PC-3 (cell line): ENCODE measurements around the gene GALNT18. TPM values are rescaled to one million over a fixed set of nuclear protein-coding genes. Genes with fewer than 3 reads are reported as not detected.

ENCODE experiments used
- ATAC-seq: fragments of 200-7000 bp; cut with Tn5 transposase; 2 replicates; pipeline ENCODE4 v1.9.1; 2020; ENCODE audit warnings: mild to moderate bottlenecking, moderate library complexity
- BruUV-seq: library from RNA; stranded (reverse); fragments of 400-500 nt; replicated peaks from 2 replicates; lab custom pipeline; 2021; lab: Mats Ljungman, UMichigan
- CTCF ChIA-PET: fragments of 300-600 bp; sonication (Branson Sonifier 250); formaldehyde crosslinking; loops from one replicate; lab custom pipeline; 2022; ENCODE audit warnings: antibody characterized with exemption; lab: Charles Lee
- POLR2A ChIA-PET: fragments of 300-600 bp; sonication (Branson Sonifier 250); formaldehyde crosslinking; loops from one replicate; lab custom pipeline; 2022; ENCODE audit warnings: antibody characterized with exemption; ENCODE audit not compliant: unreplicated experiment; lab: Charles Lee
- DNase-seq: peaks from one replicate; pipeline ENCODE4 v3.0.0-alpha.2; 2015
- H2AFZ ChIP-seq: fragments of 300-600 bp; sonication (generic); 2 replicates; pipeline ENCODE4 v1.6.0; 2016; ENCODE audit warnings: antibody characterized with exemption, low read length
- H3F3A ChIP-seq: fragments of 300-600 bp; sonication (generic); one replicate; pipeline ENCODE4 v1.6.0; 2017; ENCODE audit warnings: antibody characterized with exemption, low read length, control low read depth, mild to moderate bottlenecking; ENCODE audit not compliant: unreplicated experiment
- H3K27ac ChIP-seq: fragments of 300-600 bp; sonication (generic); 2 replicates; pipeline ENCODE4 v1.5.1; 2016; ENCODE audit warnings: mild to moderate bottlenecking, low read length
- H3K27me3 ChIP-seq: fragments of 300-600 bp; sonication (generic); 2 replicates; pipeline ENCODE4 v1.6.1; 2016; ENCODE audit warnings: low read length, mixed read lengths
- H3K36me3 ChIP-seq: fragments of 300-600 bp; sonication (generic); 2 replicates; pipeline ENCODE4 v1.6.1; 2016; ENCODE audit warnings: low read depth, mixed run types, low read length, mixed read lengths
- H3K4me1 ChIP-seq: fragments of 300-600 bp; sonication (generic); 2 replicates; pipeline ENCODE4 v1.5.1; 2016; ENCODE audit warnings: low read length; ENCODE audit not compliant: insufficient read depth
- H3K4me2 ChIP-seq: fragments of 300-600 bp; sonication (generic); 2 replicates; pipeline ENCODE4 v1.6.0; 2016; ENCODE audit warnings: low read length
- H3K4me3 ChIP-seq: fragments of 300-600 bp; sonication (generic); 2 replicates; pipeline ENCODE4 v1.5.1; 2016; ENCODE audit warnings: mild to moderate bottlenecking, low read length, mixed read lengths
- H3K79me2 ChIP-seq: fragments of 300-600 bp; sonication (generic); 2 replicates; pipeline ENCODE4 v1.6.1; 2017; ENCODE audit warnings: low read length, mixed read lengths
- H3K9ac ChIP-seq: fragments of 300-600 bp; sonication (generic); 2 replicates; pipeline ENCODE4 v1.6.0; 2016; ENCODE audit warnings: mild to moderate bottlenecking, low read length
- H3K9me2 ChIP-seq: fragments of 300-600 bp; sonication (generic); replicated peaks from 2 replicates; pipeline ENCODE4 v1.6.1; 2016; ENCODE audit warnings: mixed run types, low read length, mixed read lengths
- H3K9me3 ChIP-seq: fragments of 300-600 bp; sonication (generic); 2 replicates; pipeline ENCODE4 v1.6.1; 2016; ENCODE audit warnings: low read length, mixed read lengths
- H4K20me1 ChIP-seq: fragments of 300-600 bp; sonication (generic); 2 replicates; pipeline ENCODE4 v1.6.1; 2016; ENCODE audit warnings: low read length, mixed read lengths
- CTCF ChIP-seq: fragments of 300-600 bp; sonication (generic); conservative IDR thresholded peaks from 2 replicates; pipeline ENCODE4 v1.5.1; 2017; ENCODE audit warnings: antibody characterized with exemption, low read depth, mild to moderate bottlenecking, low read length
- EZH2 ChIP-seq: fragments of 300-600 bp; sonication (generic); IDR thresholded peaks from one replicate; pipeline ENCODE4 v1.6.1; 2017; ENCODE audit warnings: antibody characterized with exemption, mild to moderate bottlenecking, low read length; ENCODE audit not compliant: unreplicated experiment
- EZH2phosphoT487 ChIP-seq: fragments of 300-600 bp; sonication (generic); IDR thresholded peaks from 2 replicates; pipeline ENCODE4 v1.6.1; 2018; ENCODE audit warnings: mild to moderate bottlenecking, antibody characterized with exemption, low read length, borderline replicate concordance
- intact Hi-C: fragments of 100-400 bp; cut with micrococcal nuclease; formaldehyde crosslinking; loops from 2 replicates; pipeline ENCODE4 v1.9.0; 2023
- total RNA-seq: library from RNA; depleted of rRNA; stranded (reverse); fragments of >200 nt; gene quantifications from 2 replicates; pipeline ENCODE4 v1.2.3, GENCODE V29; 2014

GALNT18 gene
- total RNA-seq, 1 experiment from 2014 or later = 34.5 TPM

GRCh38 chr11:11244470-11245080, 377.2 kb downstream of the GALNT18 start:
- no peaks in the 10 kb centered on the region for H3K9me2 ChIP-seq
- DNase-seq (no peak), ATAC-seq (no peak)
- no peak overlapping the region for H3K4me3 ChIP-seq
- no TSS peak for BruUV-seq
- H3K9ac ChIP-seq = no peak overlapping the region
- TF ChIP-seq EZH2phosphoT487 (no peak), EZH2 (no peak)
- no peaks in the 10 kb centered on the region for H3F3A ChIP-seq
- no peak overlapping the region for H3K4me2 ChIP-seq
- intact Hi-C loops = no loop called here
- ChIA-PET POLR2A (no interaction called here), CTCF (interaction anchor here (0.6 kb wide), 1 partner anchor 404 kb away, joined by 3 read pairs; no protein-coding TSS in a partner anchor)
- H3K9me3 ChIP-seq = no peaks in the 10 kb centered on the region
- no peaks in the 10 kb centered on the region for H4K20me1 ChIP-seq
- H3K36me3 ChIP-seq = no peaks in the 10 kb centered on the region
- H2AFZ ChIP-seq = no peak overlapping the region
- H3K4me1 ChIP-seq = no peaks in the 10 kb centered on the region
- H3K27me3 ChIP-seq = no peaks in the 10 kb centered on the region
- no peaks in the 10 kb centered on the region for H3K79me2 ChIP-seq
- H3K27ac ChIP-seq = no peak overlapping the region

GRCh38 chr11:11243590-11244469, 378.0 kb downstream of the GALNT18 start:
- ChIA-PET POLR2A (no interaction called here), CTCF (interaction anchor here (0.6 kb wide), 1 partner anchor 404 kb away, joined by 3 read pairs; no protein-coding TSS in a partner anchor)
- TF ChIP-seq EZH2 (no peak), CTCF (no peak), EZH2phosphoT487 (no peak)
- no peak overlapping the region for H3K4me3 ChIP-seq
- H3K9me3 ChIP-seq = no peaks in the 10 kb centered on the region
- no peaks in the 10 kb centered on the region for H3K4me1 ChIP-seq
- H3K79me2 ChIP-seq = no peaks in the 10 kb centered on the region
- no peaks in the 10 kb centered on the region for H3K27me3 ChIP-seq
- no TSS peak for BruUV-seq
- H2AFZ ChIP-seq = no peak overlapping the region
- no peak overlapping the region for H3K9ac ChIP-seq
- no peaks in the 10 kb centered on the region for H3K9me2 ChIP-seq
- intact Hi-C loops = no loop called here
- no peaks in the 10 kb centered on the region for H3K36me3 ChIP-seq
- ATAC-seq (no peak), DNase-seq (no peak)
- no peaks in the 10 kb centered on the region for H4K20me1 ChIP-seq
- no peak overlapping the region for H3K27ac ChIP-seq
- H3K4me2 ChIP-seq = no peak overlapping the region
- no peaks in the 10 kb centered on the region for H3F3A ChIP-seq

GRCh38 chr11:11243209-11243589, 378.6 kb downstream of the GALNT18 start:
- ChIA-PET POLR2A (no interaction called here), CTCF (no interaction called here)
- intact Hi-C loops = no loop called here
- no peak overlapping the region for H3K4me2 ChIP-seq
- no peaks in the 10 kb centered on the region for H3K79me2 ChIP-seq
- DNase-seq = no peak
- H3K9me3 ChIP-seq = no peaks in the 10 kb centered on the region
- no peaks in the 10 kb centered on the region for H3K4me1 ChIP-seq
- H3K4me3 ChIP-seq = no peak overlapping the region
- no peak overlapping the region for H3K9ac ChIP-seq
- no peaks in the 10 kb centered on the region for H3F3A ChIP-seq
- H3K36me3 ChIP-seq = no peaks in the 10 kb centered on the region
- no peak for TF ChIP-seq EZH2phosphoT487
- TF ChIP-seq EZH2 = no peak
- no peak for TF ChIP-seq CTCF
- H3K27ac ChIP-seq = no peak overlapping the region
- H3K27me3 ChIP-seq = no peaks in the 10 kb centered on the region
- no TSS peak for BruUV-seq
- H4K20me1 ChIP-seq = no peaks in the 10 kb centered on the region
- no peak overlapping the region for H2AFZ ChIP-seq
- no peaks in the 10 kb centered on the region for H3K9me2 ChIP-seq
- no peak for ATAC-seq
